Measurements from ENCODE around the gene SURF2.

GRCh38 chr9:133380734-133381133 lies 24.4 kb downstream of the SURF2 start:
- TF ChIP-seq TAF1 (IDR thresholded peaks at IDR 0.05; ENCODE audit: low read depth, low read length) (no peak), POLR2AphosphoS5 (IDR thresholded peaks at IDR 0.05; ENCODE audit: low read depth, low read length) (no peak), POU2F2 (IDR thresholded peaks at IDR 0.05; ENCODE audit: low read depth, low read length) (no peak)
